NCI-H2081 treated with DMSO at 0.1 percent for 48 hours (cell line): ENCODE results near the gene DAG1.
"Not testable (repeated sequence)": the region's sequence is repeated elsewhere in the genome, so short reads cannot be mapped to it uniquely, and the experiment has no call there.

Experiments
- DNase-seq: peaks from one replicate; lab custom pipeline; 2025; lab: John Stamatoyannopoulos, UW

Gene DAG1

DNA sequence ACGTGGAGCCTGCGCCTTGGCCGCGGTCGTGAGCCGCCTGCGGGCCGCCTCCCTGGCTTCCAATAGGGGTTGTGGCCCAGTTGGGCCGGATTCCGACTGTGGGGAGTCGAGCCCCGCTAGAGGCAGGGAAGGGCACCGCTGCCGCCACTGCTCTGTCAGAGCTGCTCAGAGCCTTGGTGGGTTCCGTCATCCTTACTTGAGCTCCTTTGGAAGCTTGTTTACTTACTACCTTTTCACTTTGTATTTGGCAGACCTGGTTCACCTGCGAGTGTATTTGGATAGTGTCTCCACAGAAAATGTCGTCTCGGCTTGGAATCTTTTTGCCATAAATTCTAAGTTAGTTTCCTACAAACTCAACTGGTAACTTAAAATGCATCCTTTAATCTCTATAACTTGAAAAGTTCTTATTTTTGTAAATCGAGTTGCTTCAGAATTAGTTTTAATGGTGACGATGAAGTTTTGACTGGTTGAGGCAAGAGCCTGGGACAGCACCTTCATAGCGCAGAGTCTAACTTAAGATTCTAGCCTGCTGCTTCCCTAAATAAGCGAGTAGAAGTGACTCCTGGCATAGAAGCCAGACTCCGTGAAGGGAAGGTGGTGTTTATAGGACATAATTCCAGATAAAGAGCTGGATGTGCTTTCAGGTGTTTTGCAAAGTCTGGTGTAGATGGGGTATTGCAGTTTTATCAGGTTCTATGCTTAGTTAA is 800 bp downstream of the DAG1 start:
- DNase-seq, result no peak

- no peak for DNase-seq
Measured at GRCh38 chr3:49471856-49472495, 1.9 kb downstream of the DAG1 start.

DNA sequence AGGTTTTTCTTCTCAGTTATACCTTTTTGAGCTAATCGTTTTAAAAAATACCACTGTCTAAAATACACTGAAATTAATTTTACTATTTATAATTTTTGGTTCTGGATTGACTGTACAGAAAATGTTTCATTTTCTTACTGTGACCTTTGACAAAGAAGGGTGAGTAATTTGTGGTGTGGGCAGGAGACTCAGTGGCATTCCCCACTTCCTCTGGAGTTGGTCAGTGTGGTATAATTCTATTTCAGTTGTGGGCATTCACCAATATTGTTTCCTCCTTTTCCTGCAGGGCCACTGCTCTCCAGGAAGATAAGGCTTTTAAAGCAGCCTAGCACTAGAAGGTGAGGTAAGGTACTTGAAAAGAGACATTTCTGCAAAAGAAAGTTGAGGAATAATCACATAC is 6.5 kb downstream of the DAG1 start:
- no peak for DNase-seq

DNA sequence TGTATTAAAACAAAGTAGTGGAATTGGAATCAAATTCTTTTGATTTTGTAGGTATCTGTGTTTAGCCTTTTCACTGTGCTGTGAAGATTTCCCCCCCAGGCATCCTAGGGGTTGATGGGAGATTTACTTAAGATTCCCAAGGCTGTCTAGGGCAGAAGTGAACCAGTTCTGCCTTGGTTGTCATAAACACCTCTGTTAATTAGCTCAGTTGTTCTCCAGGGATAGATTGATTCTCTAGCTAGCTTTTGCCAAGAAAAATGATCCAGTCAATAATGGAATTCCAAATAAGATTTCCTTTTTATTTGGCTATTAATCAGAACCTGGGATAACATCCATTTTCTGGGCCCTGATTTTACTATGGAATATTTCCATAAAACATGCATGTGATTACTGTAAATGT is 12.7 kb downstream of the DAG1 start:
- no peak for DNase-seq

DNA sequence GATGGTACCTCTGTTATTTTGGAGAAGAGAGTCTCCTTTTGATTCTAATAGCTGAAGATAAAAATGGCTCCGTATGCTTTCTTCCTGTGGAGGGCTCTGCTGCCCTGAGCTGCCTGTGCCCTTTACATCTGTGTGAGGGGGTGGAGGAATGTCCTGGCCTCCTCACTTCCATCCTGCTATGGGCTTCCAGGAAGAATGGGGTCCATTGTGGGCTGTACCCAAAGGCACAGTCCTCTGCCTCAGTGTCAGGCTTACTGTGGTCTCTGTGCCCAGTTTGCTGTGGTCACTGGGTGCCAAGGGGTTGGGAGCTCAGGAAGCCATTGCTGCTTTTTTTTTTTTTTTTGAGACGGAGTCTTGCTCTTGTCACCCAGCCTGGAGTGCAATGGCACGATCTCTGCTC is 14.4 kb downstream of the DAG1 start:
- no peak for DNase-seq

DNA sequence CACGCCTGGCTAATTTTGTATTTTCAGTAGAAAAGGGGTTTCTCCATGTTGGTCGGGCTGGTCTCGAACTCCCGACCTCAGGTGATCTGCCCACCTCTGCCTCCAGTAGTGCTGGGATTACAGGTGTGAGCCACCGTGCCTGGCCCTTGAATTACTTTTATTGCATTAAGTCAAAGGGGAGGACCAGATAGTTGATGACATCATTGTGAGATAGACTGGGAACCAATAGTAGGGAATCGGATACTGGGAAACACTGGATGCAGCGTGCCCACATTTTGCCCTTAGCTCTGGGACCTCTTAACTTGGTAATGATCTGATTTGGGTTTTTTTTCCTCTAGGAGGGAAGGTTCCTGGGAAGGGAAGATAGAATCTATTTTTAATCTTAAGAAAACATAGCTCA is 19.2 kb downstream of the DAG1 start:
- DNase-seq, result no peak

DNA sequence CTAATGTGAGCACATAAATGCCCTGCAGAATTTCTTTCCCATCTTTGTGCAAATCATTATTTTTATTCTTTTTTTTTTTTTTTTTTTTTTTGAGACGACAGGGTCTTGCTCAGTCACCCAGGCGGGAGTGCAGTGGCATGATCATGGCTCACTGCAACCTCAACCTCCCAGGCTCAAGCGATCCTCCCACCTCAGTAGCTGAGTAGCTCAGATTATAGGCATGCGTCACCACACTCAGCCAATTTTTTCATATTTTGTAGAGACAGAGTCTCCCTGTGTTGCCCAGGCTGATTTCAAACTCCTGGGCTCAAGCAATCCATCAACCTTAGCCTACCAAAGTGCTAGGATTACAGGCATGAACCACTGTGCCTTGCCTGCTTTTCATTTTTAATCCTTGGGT is 22.9 kb downstream of the DAG1 start:
- DNase-seq, result no peak

GRCh38 chr3:49493901-49494300 is 23.8 kb downstream of the DAG1 start:
- no peak for DNase-seq

DNA sequence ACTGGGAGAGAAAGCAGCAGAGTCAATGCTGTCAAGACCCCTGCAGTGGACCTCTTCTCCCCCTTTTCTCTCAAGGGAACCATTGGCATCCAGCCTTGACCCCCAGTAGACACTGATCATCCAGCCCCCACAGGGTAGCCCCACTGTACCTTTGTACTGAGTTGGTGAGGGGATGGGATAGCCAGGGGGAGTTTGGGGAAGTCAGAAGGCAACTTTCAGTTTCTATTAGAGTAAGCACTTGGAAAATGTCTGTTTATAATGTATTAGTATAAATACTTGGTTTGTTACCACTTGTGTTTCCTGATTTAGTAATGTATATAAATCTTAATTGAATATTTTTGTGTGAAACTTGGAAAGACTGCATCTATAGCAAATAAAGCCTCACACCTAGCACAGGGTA is 25.0 kb downstream of the DAG1 start:
- DNase-seq, result no peak

GRCh38 chr3:49496845-49497244 is 26.8 kb downstream of the DAG1 start:
- DNase-seq, result not testable (repeated sequence)

- DNase-seq, result no peak
Measured at GRCh38 chr3:49497606-49498005, 27.5 kb downstream of the DAG1 start.

DNA sequence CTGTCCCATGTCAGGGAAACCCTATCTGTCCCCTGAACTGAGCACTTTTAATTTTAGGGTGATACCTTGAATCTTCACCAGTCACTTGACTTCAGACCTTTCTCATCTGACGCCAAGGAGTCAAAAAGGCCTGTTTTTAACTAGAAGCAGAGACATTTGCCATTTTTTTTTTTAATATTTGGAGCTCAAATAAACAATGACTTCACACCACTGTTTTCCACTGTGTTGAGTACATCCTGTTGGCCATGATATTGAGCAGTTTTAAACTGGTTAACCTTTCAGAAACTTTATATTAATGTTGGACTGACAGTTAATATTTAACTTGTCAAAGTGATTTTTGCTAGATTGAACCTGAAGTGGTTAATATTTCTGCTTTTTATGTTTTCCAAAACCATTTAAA is 28.2 kb downstream of the DAG1 start:
- no peak for DNase-seq

GRCh38 chr3:49498648-49499047 is 28.6 kb downstream of the DAG1 start:
- no peak for DNase-seq

DNA sequence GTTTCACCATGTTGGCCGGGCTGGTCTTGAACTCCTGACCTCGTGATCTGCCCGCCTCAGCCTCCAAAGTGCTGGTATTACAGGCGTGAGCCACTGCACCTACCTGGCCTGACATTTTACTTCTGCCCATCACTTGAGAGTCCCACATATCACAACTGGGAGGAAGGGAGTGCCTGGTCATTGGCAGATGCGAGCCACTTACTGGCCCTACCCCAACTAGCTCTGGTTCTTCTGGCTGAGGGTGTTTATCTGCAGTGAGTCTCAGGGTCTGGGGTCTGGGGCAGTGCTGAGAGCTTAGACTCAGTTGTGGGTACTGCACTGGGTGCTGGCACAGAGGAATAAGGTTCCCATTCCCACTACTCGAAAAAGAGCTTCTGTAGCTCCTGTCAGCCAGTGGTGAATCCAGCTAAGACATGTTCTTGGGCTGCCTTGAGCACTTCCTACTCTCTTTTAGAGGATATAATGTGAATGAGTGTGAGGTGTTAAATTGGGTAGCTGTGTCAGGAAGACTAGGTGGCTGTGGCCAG is 30.2 kb downstream of the DAG1 start:
- no peak for DNase-seq

DNA sequence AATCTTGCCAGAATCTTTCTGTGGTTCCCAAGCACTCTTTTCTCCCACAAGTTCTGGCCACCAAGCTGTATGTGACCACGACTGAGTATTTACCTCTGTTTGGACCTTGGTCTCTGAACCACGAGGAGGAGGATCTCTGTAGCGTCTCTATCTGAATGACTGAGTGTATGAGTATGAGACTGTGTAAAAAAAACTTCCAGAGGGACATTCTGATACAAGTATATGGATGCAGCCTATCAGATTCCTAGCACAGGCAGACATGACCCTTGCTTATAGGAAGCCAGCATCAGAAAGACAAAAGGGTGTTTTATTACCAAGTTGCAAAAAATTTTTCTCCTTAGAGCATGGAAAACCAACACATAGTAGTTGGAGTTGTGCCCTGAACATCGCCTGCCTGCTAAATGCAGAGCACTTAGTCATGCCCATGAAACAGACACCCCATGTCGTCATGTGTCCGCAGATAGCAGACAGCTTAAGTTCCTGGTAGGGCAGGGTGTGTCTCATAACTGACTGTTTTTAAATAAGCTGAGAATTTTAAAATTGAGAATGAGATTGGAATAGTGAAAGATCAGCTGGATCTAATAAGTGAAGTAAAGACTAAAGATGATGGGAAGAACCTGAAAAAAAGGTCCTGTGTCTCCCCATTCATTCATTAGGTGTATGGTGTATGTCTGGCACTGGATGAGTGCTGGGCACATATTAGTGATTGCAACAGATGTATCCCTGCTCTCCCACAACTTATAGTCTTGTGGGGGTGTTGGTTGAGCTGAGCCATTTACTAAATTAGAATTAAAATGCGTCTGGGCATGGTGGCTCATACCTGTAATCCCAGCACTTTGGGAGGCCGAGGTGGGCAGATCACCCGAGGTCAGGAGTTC is 30.9 kb downstream of the DAG1 start:
- no peak for DNase-seq

GRCh38 chr3:49501842-49502241 is 31.8 kb downstream of the DAG1 start:
- DNase-seq, result no peak

- DNase-seq, result no peak
Measured at GRCh38 chr3:49506906-49507305, 36.8 kb downstream of the DAG1 start.

GRCh38 chr3:49509028-49509561 is 39.0 kb downstream of the DAG1 start:
- DNase-seq, result no peak

DNA sequence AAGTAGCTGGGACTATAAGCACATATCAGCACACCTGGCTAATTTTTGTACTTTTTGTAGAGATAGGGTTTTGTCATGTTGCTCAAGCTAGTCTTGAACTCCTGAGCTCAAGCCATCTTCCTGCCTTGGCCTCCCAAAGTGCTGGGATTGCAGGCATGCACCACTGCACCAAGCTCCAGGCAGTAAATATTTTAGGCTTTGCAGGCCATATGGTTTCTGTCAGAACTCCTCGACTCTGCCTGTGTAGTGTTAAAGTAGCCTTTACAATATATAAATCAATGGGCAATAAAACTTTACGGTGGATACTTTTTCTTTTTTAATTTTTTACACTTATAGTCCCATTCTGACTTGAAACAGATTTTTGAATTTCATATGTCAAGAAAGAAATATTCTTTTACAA is 41.6 kb downstream of the DAG1 start:
- no peak for DNase-seq

GRCh38 chr3:49512781-49513355 is 42.8 kb downstream of the DAG1 start:
- DNase-seq, result no peak

DNA sequence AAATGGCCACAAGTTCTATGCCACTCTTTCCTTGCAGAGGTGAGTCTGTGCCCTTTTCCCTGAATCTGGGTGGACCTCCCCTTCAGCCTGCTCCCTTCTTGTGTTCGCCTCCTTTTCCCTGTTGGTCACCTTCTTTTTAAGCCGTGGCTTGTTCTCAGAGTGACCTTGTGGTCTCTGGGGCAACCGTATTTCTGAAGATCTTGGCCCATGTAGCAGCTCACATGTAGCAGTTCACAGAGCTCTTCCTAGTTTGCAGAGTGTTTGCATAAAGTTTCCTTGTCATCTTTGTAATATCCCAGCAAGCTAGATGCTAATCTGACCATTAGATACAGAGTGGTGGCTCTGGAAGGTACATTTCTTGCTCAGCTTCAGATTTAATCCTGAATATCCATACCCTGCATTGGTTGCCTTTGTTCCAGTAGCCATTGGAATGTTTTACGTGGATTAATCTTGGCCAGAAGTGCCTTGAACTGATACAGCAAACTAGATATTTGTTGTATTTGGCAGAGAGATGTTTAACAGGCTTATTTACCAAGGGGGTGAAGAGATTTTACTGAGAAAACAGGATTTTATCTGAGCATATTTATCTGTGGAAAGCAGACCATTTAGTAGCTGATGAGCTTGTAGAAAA is 43.5 kb downstream of the DAG1 start:
- no peak for DNase-seq

- DNase-seq, result no peak
Measured at GRCh38 chr3:49518016-49518415, 47.9 kb downstream of the DAG1 start.
